Measurements from ENCODE around the gene ANXA11.

Gene ANXA11

GRCh38 chr10:80187465-80188409, 17.6 kb downstream of the ANXA11 start:
- peak; percentile 73 for DNase-seq

- DNase-seq, result no peak
These were observed 18.3 kb downstream of the ANXA11 start for GRCh38 chr10:80187060-80187459.

DNA sequence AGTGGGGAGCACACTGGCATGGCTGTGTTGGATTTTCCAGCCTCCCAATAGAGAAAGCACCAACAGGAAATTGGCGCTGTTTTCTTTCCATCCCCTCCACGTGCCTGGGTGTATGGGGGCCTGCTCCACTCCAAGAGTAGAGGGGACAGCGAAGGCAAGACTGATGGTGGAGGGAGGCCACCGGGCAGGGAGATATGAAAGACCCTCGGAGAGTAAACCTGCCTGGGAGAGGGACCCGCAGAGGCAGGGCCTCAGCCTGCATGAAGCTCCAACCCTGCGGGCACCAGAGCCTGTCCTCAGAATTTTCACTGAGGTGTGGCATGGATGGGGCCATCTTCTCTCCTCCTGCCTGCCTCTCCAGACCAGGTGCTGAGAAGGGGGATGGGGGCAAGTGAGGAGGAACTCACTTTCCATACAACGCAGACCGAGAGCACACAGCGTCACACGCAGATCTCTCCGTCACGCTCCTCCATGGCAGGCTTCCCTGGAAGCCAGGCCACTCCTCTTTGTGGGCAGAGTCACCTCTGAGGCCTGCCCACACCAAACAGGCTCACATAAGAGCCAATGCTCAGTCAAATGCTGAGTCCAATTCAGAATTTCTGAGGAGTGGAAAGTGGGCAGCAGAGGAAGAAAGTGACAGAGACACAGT, 18.8 kb downstream of the ANXA11 start:
- DNase-seq, result peak; percentile 77

DNA sequence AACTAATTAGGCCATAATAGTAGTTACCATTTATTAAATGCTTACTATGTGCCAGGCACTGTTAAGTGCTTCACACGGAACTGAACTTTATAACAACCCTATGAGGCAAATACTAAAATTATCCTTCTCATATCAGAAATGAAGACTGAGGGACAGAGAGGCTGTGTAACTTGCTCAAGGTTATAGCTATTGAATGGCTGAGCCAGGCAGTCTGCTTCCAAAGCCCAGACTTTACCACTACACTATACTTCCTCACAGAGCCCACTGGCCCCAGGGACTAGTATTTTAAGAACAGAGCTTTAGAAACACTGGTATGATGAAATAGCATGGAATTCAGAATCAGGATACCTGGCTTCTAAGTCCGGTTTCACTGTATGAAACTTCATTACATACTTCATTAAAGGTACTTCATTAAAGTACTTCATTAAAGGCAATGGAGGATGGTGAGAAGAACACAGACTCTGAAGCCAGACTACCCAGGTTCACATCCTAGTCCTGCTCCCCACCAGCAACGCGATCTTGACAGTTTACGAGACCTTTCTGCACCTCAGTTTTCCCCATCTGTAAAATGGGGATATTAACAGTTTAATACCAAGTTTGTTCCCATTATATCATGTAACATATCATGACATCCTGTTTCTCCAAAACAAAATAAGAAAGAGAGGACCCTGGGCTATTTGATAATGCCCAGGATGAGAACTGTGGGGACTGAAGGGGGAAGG, 19.6 kb downstream of the ANXA11 start:
- DNase-seq, result no peak

DNA sequence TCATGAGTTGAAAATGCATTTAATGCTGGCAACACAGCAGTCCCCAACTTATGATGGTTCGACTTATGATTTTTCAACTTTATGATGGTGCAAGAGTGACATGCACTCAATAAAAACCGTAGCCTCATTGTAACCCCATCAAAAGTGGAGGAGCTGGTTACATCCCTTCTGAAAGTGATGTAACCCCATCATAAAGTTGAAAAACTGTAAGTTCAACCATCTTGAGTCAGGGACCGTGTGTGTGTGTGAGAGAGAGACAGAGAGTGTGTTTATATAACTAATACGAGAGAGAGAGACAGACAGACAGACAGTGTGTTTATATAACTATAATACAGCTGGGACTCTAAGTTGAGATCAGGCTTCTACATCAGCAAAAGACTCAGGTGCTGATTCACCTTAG, 21.0 kb downstream of the ANXA11 start:
- no peak for DNase-seq

DNA sequence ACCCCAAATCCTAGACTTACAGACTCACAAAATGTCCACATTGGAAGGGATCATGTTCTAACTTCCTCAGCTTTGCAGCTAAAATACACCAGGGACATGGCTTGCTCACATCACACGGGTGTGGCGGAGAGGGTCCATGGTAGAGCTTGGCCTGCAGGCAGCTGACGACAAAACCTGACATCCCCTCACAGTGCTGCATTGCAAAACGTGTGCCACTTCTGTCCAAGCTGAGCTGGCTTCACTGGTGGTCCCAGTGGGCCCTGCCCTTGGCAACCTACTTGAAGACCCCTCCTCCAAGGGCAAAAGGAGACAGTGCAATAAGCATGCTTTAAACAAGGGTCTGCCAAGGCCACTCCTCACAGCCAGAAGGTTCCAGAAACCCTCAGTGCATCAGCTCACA, 21.9 kb downstream of the ANXA11 start:
- no peak for DNase-seq

DNA sequence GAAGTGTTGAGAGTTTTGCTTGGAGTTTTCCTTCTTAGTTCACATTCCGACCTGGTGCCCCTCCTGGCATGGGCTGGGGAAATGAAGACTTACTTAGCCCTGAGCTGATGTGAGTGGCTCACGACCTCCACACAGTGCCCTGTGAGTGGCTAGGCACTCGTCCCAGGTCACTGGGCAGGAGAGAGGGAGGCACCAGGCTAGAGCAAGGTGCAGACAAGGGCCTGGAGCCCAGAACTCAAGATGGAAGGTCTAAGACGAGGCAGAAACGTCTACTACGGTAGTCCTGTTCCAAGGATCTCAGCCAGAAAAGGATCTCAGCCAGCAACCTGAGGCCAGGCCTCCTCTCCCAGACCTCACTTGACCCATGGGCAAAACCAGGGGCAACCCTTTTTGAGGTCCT, 22.4 kb downstream of the ANXA11 start:
- DNase-seq, result no peak

- DNase-seq, result no peak
These were observed 27.3 kb downstream of the ANXA11 start for GRCh38 chr10:80177781-80178636.

DNA sequence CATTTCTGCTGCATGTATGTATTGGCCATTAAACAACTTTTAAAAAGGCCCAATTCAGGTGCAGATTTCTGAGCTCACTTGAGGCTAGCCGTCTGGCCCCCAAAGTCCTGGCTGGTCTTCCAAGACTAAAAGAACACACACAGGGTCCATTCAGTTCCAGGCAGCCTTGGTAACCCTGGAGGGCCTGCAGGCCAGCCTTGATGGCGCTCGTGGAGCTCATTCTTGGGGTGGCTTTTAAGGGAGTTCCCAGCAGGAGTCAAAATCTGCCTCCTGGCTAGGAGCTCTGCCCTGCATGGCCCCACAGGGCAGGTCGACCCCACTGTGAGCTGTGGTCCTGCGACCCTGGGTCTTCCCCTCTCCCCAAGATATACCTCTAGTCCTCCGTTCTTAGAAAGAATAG, 28.8 kb downstream of the ANXA11 start:
- DNase-seq, result no peak

- no peak for DNase-seq
These were observed 30.5 kb downstream of the ANXA11 start for GRCh38 chr10:80174641-80175395.

DNA sequence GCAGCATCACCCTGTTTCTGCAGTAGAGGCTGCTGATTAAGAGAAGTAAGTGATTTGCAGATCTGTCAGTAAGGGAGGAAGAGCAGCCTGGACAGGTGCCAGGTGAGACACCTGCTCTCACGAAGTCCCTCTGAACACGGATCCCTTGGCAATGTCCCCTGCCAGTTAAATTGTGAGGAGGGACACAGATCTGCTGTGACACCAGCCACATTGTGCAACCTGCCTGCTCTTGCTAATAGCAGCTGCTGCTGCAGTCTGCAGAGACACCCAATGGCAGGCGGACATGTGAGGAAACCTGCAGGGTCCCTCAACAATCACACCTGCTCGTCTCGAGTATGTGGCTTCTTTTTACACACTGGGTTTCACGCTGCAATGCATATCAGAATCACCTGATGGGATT, 31.9 kb downstream of the ANXA11 start:
- DNase-seq, result no peak

DNA sequence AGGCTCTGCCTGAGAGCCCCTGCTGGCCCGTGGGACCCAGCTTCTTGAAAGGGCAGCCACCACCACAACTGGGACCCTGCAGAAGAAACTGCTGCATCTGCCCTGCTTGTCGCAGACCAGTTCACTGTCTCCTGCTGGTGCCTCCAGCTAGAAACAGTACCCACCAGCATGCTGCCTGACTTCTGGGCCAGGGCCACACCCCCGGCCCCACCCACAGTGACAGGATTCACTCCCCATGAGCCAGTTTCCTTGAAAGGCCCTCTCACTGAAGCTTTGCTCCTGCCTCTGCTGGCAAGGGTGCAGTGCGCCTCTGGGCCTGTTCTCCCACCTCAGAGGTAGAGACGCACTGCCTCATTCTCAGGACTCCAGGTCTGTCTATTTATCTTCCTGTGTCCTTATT, 32.4 kb downstream of the ANXA11 start:
- no peak for DNase-seq

DNA sequence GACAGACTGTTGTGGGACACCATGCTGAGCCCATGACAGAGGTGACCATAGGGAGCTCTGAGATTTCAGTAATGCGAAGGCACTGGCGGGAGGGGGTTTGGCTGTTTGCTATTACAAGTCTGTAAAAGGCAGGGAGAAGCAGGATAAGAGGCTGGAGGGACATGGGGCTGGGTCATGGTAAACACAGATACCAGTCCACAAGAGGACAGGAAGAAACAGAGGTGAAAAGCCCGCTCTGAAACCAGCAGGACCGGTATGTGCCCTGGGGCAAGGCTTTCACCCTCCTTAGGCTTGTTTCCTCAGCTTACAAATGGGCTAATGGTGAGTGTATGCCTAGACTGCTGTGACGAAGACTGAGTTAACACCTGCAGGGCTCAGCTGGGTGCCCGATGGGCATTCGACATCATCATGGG, 34.1 kb downstream of the ANXA11 start:
- no peak for DNase-seq

- DNase-seq, result no peak
These were observed 34.7 kb downstream of the ANXA11 start for GRCh38 chr10:80170641-80171040.

DNA sequence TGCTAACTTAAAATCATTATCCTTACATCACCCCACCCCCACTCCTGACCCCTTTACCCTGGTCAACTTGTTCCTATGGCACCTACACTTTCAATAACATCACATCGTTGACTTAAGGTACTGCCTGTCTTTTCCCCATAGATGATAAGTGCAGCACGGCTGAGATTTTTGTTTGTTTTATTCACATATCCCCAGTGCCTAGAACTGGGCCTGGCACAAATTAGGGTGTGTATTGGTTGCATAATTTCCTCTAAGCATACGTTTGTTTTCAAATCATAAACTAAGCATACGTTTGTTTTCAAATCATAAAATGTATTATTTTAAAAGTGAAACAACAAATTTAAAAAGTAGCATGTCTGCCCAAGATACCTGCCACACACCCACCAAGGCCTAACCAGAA, 35.3 kb downstream of the ANXA11 start:
- no peak for DNase-seq

DNA sequence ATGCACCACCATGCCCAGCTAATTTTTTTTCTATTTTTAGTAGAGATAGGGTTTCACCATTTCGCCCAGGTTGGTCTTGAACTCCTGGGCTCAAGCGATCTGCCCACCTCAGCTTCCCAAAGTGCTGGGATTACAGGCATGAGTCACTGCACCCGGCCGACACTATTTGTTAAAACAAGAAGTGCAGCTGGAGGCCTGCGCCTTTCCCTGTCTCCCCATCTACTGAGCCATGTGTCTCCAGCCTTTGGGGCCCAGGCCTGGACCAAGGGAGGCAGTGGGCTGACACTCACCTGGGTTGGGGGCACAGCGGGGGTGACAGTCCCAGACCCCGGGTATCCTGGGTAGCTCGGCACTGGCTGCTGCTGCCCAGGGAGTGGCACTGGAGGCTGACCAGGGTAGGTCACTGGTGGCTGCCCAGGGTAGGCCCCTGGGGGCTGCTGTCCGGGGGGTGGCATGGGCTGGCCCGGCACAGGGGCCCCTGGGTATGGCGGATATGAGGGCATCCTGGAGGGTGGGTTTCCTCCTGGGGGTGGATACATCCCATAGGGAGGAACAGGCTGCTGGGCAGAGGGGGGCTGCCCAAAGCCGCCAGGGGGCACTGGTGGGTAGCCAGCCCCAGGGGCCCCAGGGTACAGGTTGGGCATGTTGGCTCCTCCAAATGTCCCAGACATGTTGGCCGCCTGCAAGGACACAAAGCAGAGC, 36.5 kb downstream of the ANXA11 start:
- DNase-seq, result no peak

DNA sequence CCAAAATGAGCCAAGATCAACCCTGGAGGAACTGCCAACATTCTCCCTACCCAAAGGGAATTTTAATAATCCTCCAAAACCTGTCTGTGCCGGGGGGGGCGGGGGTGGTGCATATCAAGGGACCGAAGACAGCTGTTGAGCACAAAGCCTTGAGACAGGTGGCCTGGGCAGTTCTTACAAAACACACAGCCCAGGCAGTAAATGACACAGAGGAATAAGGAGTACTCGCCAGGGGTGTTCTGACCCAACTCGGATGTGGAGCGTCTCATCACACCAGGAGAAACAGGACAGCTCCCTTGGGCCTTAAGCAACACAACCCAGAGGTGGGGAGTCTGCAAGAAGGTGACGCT, 37.2 kb downstream of the ANXA11 start:
- DNase-seq, result no peak

GRCh38 chr10:80167471-80168161, 37.7 kb downstream of the ANXA11 start:
- no peak for DNase-seq

DNA sequence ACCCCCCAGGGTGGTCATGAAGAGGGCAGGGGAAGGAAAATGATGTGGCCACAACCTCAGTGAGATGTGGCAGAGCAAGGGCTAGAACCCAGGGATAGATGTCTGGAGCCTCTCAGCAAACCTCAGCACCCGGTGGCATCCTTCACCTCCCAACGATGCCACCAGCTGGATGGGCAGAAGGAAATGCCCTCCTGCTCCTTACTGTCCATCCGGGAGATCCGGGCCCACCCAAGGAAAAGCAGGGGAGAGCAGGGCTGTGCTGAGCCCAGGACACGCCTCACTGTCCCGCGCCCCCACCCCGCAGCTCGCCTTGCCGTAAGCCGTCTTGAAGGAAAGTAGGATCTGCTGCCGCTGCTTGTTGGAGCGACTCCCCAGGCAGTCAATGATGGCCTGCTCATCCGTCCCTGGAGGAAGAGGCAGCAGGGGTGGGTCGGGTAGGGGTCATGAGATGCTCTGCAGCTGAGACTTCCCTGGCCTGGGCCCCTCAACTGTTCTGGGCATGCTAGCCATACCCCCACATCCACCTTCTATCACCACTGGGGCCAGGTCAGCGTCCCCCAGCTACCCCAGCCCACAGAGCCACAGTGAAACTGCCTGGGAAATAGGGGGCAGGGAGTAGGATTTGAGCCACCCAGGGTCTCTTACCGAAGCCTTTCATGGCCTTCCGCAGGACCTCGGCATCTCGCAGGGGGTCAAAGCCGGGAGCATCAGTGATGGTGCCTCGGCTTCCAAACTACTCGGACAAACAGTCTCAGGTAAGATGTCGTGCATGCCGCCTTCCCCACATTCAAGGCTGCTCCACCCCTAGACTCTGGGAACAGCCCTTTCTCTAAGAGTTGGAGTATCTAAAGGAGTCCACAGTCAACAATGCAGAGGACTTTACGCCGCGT, 38.5 kb downstream of the ANXA11 start:
- no peak for DNase-seq

GRCh38 chr10:80165173-80165572, 40.2 kb downstream of the ANXA11 start:
- DNase-seq, result no peak

Data from activated CD4-positive, alpha-beta T cell treated with anti-CD3 and anti-CD28 coated beads for 48 hours (primary cell).